ENCODE measurements around the gene CKAP2L. TPM values are rescaled to one million over a fixed set of nuclear protein-coding genes. Genes with fewer than 3 reads are reported as not detected.

CKAP2L gene
- total and polyA plus RNA-seq, 10 of the 15 experiments (the other 5 are each of a cell fraction or from before 2014, with no cell fraction given), result 10.5 to 37.4 (median 20.2) TPM

DNA sequence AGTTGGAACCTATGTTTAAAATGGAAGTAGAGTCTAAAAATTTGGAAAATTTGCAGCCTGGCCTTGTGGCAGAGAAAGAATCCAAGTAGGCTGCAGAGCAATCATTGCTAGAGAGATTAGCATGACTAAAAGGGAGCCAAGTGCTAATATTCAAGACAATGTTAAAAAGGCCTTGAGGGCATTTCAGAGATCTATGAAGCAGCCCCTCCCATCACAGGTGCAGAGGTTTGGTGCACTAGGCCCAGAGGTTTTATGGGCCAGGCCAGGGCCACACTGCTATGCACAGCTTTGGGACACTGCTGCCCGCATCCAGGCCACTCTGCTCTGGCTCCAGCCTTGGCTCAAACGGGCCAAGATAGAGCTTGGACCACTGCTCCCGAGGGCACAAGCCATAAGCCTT, 26.6 kb upstream of the CKAP2L start (continued):
- no peak for TF ChIP-seq RELB (IDR thresholded peaks at IDR 0.05; ENCODE audit: low read depth)
- no peak for TF ChIP-seq NFYA (IDR thresholded peaks at IDR 0.05; ENCODE audit: borderline replicate concordance, low read depth, low read length)
- TF ChIP-seq CBFB (IDR thresholded peaks at IDR 0.05; ENCODE audit: low read depth), result no peak
- TF ChIP-seq, protein P1, sequence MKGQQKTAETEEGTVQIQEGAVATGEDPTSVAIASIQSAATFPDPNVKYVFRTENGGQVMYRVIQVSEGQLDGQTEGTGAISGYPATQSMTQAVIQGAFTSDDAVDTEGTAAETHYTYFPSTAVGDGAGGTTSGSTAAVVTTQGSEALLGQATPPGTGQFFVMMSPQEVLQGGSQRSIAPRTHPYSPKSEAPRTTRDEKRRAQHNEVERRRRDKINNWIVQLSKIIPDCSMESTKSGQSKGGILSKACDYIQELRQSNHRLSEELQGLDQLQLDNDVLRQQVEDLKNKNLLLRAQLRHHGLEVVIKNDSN (IDR thresholded peaks at IDR 0.05; ENCODE audit: borderline replicate concordance, extremely low read length, insufficient read depth, low read depth, low read length), result no peak
- TF ChIP-seq ATF7 (IDR thresholded peaks at IDR 0.05; ENCODE audit: low read depth), result no peak
- TF ChIP-seq, protein P2, sequence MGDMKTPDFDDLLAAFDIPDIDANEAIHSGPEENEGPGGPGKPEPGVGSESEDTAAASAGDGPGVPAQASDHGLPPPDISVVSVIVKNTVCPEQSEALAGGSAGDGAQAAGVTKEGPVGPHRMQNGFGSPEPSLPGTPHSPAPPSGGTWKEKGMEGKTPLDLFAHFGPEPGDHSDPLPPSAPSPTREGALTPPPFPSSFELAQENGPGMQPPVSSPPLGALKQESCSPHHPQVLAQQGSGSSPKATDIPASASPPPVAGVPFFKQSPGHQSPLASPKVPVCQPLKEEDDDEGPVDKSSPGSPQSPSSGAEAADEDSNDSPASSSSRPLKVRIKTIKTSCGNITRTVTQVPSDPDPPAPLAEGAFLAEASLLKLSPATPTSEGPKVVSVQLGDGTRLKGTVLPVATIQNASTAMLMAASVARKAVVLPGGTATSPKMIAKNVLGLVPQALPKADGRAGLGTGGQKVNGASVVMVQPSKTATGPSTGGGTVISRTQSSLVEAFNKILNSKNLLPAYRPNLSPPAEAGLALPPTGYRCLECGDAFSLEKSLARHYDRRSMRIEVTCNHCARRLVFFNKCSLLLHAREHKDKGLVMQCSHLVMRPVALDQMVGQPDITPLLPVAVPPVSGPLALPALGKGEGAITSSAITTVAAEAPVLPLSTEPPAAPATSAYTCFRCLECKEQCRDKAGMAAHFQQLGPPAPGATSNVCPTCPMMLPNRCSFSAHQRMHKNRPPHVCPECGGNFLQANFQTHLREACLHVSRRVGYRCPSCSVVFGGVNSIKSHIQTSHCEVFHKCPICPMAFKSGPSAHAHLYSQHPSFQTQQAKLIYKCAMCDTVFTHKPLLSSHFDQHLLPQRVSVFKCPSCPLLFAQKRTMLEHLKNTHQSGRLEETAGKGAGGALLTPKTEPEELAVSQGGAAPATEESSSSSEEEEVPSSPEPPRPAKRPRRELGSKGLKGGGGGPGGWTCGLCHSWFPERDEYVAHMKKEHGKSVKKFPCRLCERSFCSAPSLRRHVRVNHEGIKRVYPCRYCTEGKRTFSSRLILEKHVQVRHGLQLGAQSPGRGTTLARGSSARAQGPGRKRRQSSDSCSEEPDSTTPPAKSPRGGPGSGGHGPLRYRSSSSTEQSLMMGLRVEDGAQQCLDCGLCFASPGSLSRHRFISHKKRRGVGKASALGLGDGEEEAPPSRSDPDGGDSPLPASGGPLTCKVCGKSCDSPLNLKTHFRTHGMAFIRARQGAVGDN (IDR thresholded peaks at IDR 0.05), result no peak
- TF ChIP-seq, protein P3, sequence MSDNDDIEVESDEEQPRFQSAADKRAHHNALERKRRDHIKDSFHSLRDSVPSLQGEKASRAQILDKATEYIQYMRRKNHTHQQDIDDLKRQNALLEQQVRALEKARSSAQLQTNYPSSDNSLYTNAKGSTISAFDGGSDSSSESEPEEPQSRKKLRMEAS (IDR thresholded peaks at IDR 0.05; ENCODE audit: low read depth, low read length), result no peak
- TF ChIP-seq REST (IDR thresholded peaks at IDR 0.05; ENCODE audit: low read depth, low read length), result no peak
